ENCODE data around the gene AGXT.
A peak's percentile ranks its signal among the peaks of the same experiment; 100 is the strongest.

AGXT gene

GRCh38 chr2:240868286-240869108, at the start of gene AGXT:
Gene AGXT (plus strand): TSS chr2:240868824. CDS start chr2:240868866, 42 bp downstream.
- in situ Hi-C loops (cut with MboI; ENCODE audit: low pct_unique_long_range_greater_than_20kb, low sequenced_read_pairs): no loop called here
- peak; percentile 27 for DNase-seq

- no peak for DNase-seq
Observed at GRCh38 chr2:240819126-240819857, 49.3 kb upstream of the AGXT start.

GRCh38 chr2:240819858-240820606, 48.6 kb upstream of the AGXT start, which contains the start of gene KIF1A:
Gene KIF1A (minus strand): TSS chr2:240820219. CDS start chr2:240797752, 22,467 bp downstream.
- in situ Hi-C loops (cut with MboI; ENCODE audit: low pct_unique_long_range_greater_than_20kb, low sequenced_read_pairs): no loop called here

More at GRCh38 chr2:240819126-240819857, 49.3 kb upstream of the AGXT start:
- in situ Hi-C loops (cut with MboI; ENCODE audit: low pct_unique_long_range_greater_than_20kb, low sequenced_read_pairs): no loop called here

GRCh38 chr2:240820607-240821428, 47.8 kb upstream of the AGXT start:
- in situ Hi-C loops (cut with MboI; ENCODE audit: low pct_unique_long_range_greater_than_20kb, low sequenced_read_pairs): no loop called here
- DNase-seq: peak; percentile 7

More at GRCh38 chr2:240819858-240820606, 48.6 kb upstream of the AGXT start, which contains the start of gene KIF1A:
- DNase-seq: no peak

- DNase-seq: no peak
- in situ Hi-C loops (cut with MboI; ENCODE audit: low pct_unique_long_range_greater_than_20kb, low sequenced_read_pairs): no loop called here
Observed at GRCh38 chr2:240821429-240821778, 47.2 kb upstream of the AGXT start.

GRCh38 chr2:240822280-240822847, 46.3 kb upstream of the AGXT start:
- DNase-seq: no peak
- in situ Hi-C loops (cut with MboI; ENCODE audit: low pct_unique_long_range_greater_than_20kb, low sequenced_read_pairs): no loop called here

GRCh38 chr2:240823449-240824336, 44.9 kb upstream of the AGXT start:
- in situ Hi-C loops (cut with MboI; ENCODE audit: low pct_unique_long_range_greater_than_20kb, low sequenced_read_pairs): no loop called here
- no peak for DNase-seq

GRCh38 chr2:240825476-240825875, 43.1 kb upstream of the AGXT start:
- in situ Hi-C loops (cut with MboI; ENCODE audit: low pct_unique_long_range_greater_than_20kb, low sequenced_read_pairs): no loop called here
- no peak for DNase-seq

GRCh38 chr2:240831594-240832204, 36.9 kb upstream of the AGXT start:
- no peak for DNase-seq
- in situ Hi-C loops (cut with MboI; ENCODE audit: low pct_unique_long_range_greater_than_20kb, low sequenced_read_pairs): no loop called here

- in situ Hi-C loops (cut with MboI; ENCODE audit: low pct_unique_long_range_greater_than_20kb, low sequenced_read_pairs): no loop called here
Observed at GRCh38 chr2:240832205-240832727, 36.4 kb upstream of the AGXT start.

GRCh38 chr2:240832921-240833494, 35.6 kb upstream of the AGXT start:
- no peak for DNase-seq
- in situ Hi-C loops (cut with MboI; ENCODE audit: low pct_unique_long_range_greater_than_20kb, low sequenced_read_pairs): no loop called here

More at GRCh38 chr2:240832205-240832727, 36.4 kb upstream of the AGXT start:
- DNase-seq: peak; percentile 93

GRCh38 chr2:240833724-240834285, 34.8 kb upstream of the AGXT start:
- in situ Hi-C loops (cut with MboI; ENCODE audit: low pct_unique_long_range_greater_than_20kb, low sequenced_read_pairs): no loop called here

GRCh38 chr2:240834377-240834975, 34.1 kb upstream of the AGXT start:
- no peak for DNase-seq
- in situ Hi-C loops (cut with MboI; ENCODE audit: low pct_unique_long_range_greater_than_20kb, low sequenced_read_pairs): no loop called here

More at GRCh38 chr2:240833724-240834285, 34.8 kb upstream of the AGXT start:
- DNase-seq: no peak

GRCh38 chr2:240835528-240835927, 33.1 kb upstream of the AGXT start:
- no peak for DNase-seq

GRCh38 chr2:240836781-240837467, 31.7 kb upstream of the AGXT start:
- in situ Hi-C loops (cut with MboI; ENCODE audit: low pct_unique_long_range_greater_than_20kb, low sequenced_read_pairs): no loop called here
- DNase-seq: no peak

More at GRCh38 chr2:240835528-240835927, 33.1 kb upstream of the AGXT start:
- in situ Hi-C loops (cut with MboI; ENCODE audit: low pct_unique_long_range_greater_than_20kb, low sequenced_read_pairs): no loop called here

Data from KBM-7 (cell line).